Measurements from ENCODE around the gene BSG. TPM values are rescaled to one million over a fixed set of nuclear protein-coding genes. Genes with fewer than 3 reads are reported as not detected.

The BSG gene
- total and polyA plus RNA-seq, 2 of the 4 experiments (the other 2 are of a cell fraction): 130 to 698 TPM

GRCh38 chr19:604355-604754 lies 32.0 kb downstream of the BSG start:
- no peak overlapping the region for H3K18ac ChIP-seq (ENCODE audit: low read depth, low read length)
- H3K27me3 ChIP-seq (ENCODE audit: control insufficient read depth, insufficient read depth, low read length): no peaks in the 10 kb centered on the region
- no peak overlapping the region for H3K14ac ChIP-seq (replicated peaks; ENCODE audit: low read depth, low read length)
- no peaks in the 10 kb centered on the region for H3K4me1 ChIP-seq (ENCODE audit: control insufficient read depth, insufficient read depth, low read length)
- POLR2A ChIA-PET (ENCODE audit: unreplicated experiment): no interaction called here
- no peak overlapping the region for H4K91ac ChIP-seq (ENCODE audit: insufficient read depth, low read depth, low read length)
- 80% methylated on average over 5 of the region's 11 CpGs; no CpG with 5 or more reads in 1 of the 2 experiments for WGBS, 2 experiments (ENCODE audit: extremely low coverage in 2 of 2, insufficient read length in 1 of 2)
- no peaks in the 10 kb centered on the region for H3K79me1 ChIP-seq (ENCODE audit: low read depth in 1 of 2, low read length in 2 of 2)
- no peaks in the 10 kb centered on the region for H3K9me1 ChIP-seq (ENCODE audit: insufficient read depth, low read length)
- H3K4me2 ChIP-seq (ENCODE audit: low read depth, low read length): no peak overlapping the region
- no peaks in the 10 kb centered on the region; the same call in 1 of the 2 replicates for H4K20me1 ChIP-seq (ENCODE audit: insufficient read depth, low read length)
- H3K4ac ChIP-seq (ENCODE audit: low read depth, low read length): no peak overlapping the region
- no peak overlapping the region for H4K5ac ChIP-seq (ENCODE audit: low read depth, low read length)
- ATAC-seq (ENCODE audit: low read depth) (no peak), DNase-seq (no peak)
- H2BK20ac ChIP-seq (ENCODE audit: low read depth, low read length): no peak overlapping the region
- H2BK15ac ChIP-seq (ENCODE audit: low read depth, low read length): no peak overlapping the region
- CTCF ChIA-PET: no interaction called here
- no peak overlapping the region for H3K27ac ChIP-seq (ENCODE audit: insufficient read depth, low read length)
- dilution Hi-C loops (cut with HindIII; ENCODE audit: low sequenced_read_pairs, unreplicated experiment): no loop called here
- TF ChIP-seq ELK1 (IDR thresholded peaks at IDR 0.05; ENCODE audit: borderline replicate concordance, low read depth, low read length) (no peak), POLR2A (IDR thresholded peaks at IDR 0.05; ENCODE audit: low read depth, low read length) (no peak), NFE2L2 (IDR thresholded peaks at IDR 0.05; ENCODE audit: low read depth, low read length) (no peak), SMC3 (IDR thresholded peaks at IDR 0.05; ENCODE audit: low read depth, low read length) (no peak), RAD21 (IDR thresholded peaks at IDR 0.05; ENCODE audit: low read length) (no peak), MAFK (IDR thresholded peaks at IDR 0.05; ENCODE audit: low read depth, low read length) (no peak), MXI1 (IDR thresholded peaks at IDR 0.05; ENCODE audit: borderline replicate concordance, low read depth, low read length) (no peak), BHLHE40 (IDR thresholded peaks at IDR 0.05; ENCODE audit: low read depth, low read length) (no peak), CEBPB (IDR thresholded peaks at IDR 0.05; ENCODE audit: low read depth, low read length) (no peak), RFX5 (IDR thresholded peaks at IDR 0.05; ENCODE audit: low read depth, low read length) (no peak), FOS (IDR thresholded peaks at IDR 0.05; ENCODE audit: low read depth, low read length) (no peak), MAZ (IDR thresholded peaks at IDR 0.05; ENCODE audit: borderline replicate concordance, low read depth, low read length) (no peak), CHD1 (IDR thresholded peaks at IDR 0.05; ENCODE audit: low read depth, low read length) (no peak), CTCF (conservative IDR thresholded peaks at IDR 0.05; ENCODE audit: low read depth, low read length) (no peak), RCOR1 (IDR thresholded peaks at IDR 0.05; ENCODE audit: insufficient replicate concordance, low read length) (no peak), USF2 (IDR thresholded peaks at IDR 0.05; ENCODE audit: low read depth, low read length) (no peak)
- H2AFZ ChIP-seq (replicated peaks; ENCODE audit: low read length, poor library complexity): no peak overlapping the region
- peaks cover 7% of the 10 kb centered on the region; the same call in 1 of the 2 replicates for H3K9me3 ChIP-seq (ENCODE audit: control insufficient read depth, insufficient read depth, low read length)
- no peak overlapping the region for H4K8ac ChIP-seq (ENCODE audit: low read depth in 2 of 2, low read length in 2 of 2)
- in situ Hi-C loops (cut with MboI; ENCODE audit: low sequenced_read_pairs): no loop called here
- H2BK120ac ChIP-seq (ENCODE audit: low read depth, low read length): no peak overlapping the region
- H3K4me3 ChIP-seq (ENCODE audit: insufficient read depth, low read depth, low read length): no peak overlapping the region
- H3K23ac ChIP-seq (ENCODE audit: low read depth, low read length): no peak overlapping the region
- H2AK9ac ChIP-seq (replicated peaks; ENCODE audit: low read depth, low read length, poor library complexity): no peak overlapping the region
- no peak overlapping the region for H3K9ac ChIP-seq (ENCODE audit: low read depth, low read length)
- no peak overlapping the region for H2AK5ac ChIP-seq (ENCODE audit: low read depth, low read length)
- BruUV-seq (replicated peaks): no TSS peak
- H3K36me3 ChIP-seq (ENCODE audit: control insufficient read depth, insufficient read depth, low read length): no peaks in the 10 kb centered on the region
- intact Hi-C loops (cut with micrococcal nuclease): no loop called here
- H2BK5ac ChIP-seq (ENCODE audit: low read depth, low read length, poor library complexity, severe bottlenecking): no peak overlapping the region
- H3K56ac ChIP-seq (ENCODE audit: extremely low read depth, insufficient read depth, low read length): no peak overlapping the region
